ENCODE measurements around the gene ZNF805. TPM values are rescaled to one million over a fixed set of nuclear protein-coding genes. Genes with fewer than 3 reads are reported as not detected.

The ZNF805 gene
- total and polyA plus RNA-seq, 7 donors: under 0.01 to 21.6 (median 11.8) TPM

DNA sequence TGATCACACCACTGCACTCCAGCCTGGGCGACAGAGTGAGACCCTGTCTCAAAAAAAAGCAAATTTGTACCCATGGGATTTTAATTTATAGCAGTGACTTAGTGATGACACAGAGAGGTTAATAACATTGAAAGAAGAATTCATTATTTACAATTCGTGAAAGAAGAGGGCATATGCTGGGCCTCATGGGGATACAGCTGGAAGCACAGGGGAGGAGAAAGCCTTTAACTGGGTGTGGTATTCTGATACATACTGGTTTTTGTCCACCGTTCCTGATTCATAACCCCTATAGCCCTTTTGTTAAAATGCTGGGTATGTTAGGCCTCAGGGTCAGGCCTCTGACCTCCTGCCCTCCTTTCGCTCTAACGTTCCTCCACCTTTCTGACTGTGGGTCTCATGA, 38.3 kb upstream of the ZNF805 start:
- H3K4me1 ChIP-seq: peaks cover 0 to 8% (median 0%) of the 10 kb centered on the region in 4 donors
- no peak overlapping the region for H3K4me3 ChIP-seq
- H3K9me3 ChIP-seq: no peaks in the 10 kb centered on the region
- 91 to 96% methylated on average over 5 of the region's 5 CpGs for WGBS, 2 donors
- DNase-seq: no peak
- peaks cover 4 to 70% (median 26%) of the 10 kb centered on the region in 4 donors for H3K36me3 ChIP-seq
- intact Hi-C loops (cut with DNase I): no loop called here
- no peak for TF ChIP-seq CTCF (IDR thresholded peaks at IDR 0.05)
- TF ChIP-seq POLR2AphosphoS5 (IDR thresholded peaks at IDR 0.05): no peak
- no peak for TF ChIP-seq POLR2A (IDR thresholded peaks at IDR 0.05)
- TF ChIP-seq EP300 (IDR thresholded peaks at IDR 0.05): no peak
- H3K27ac ChIP-seq: no peak overlapping the region
- H3K27me3 ChIP-seq: no peaks in the 10 kb centered on the region

- 82 to 86% methylated on average over 4 of the region's 4 CpGs for WGBS, 2 donors
- no peaks in the 10 kb centered on the region for H3K27me3 ChIP-seq
- no peaks in the 10 kb centered on the region for H3K4me1 ChIP-seq
- peaks cover 34 to 84% (median 57%) of the 10 kb centered on the region in 4 donors for H3K36me3 ChIP-seq
- TF ChIP-seq POLR2A (IDR thresholded peaks at IDR 0.05) (no peak), EP300 (IDR thresholded peaks at IDR 0.05) (no peak), CTCF (IDR thresholded peaks at IDR 0.05) (no peak), POLR2AphosphoS5 (IDR thresholded peaks at IDR 0.05) (no peak)
- H3K9me3 ChIP-seq: peaks cover 0 to 4% (median 2%) of the 10 kb centered on the region in 4 donors
- H3K27ac ChIP-seq: no peak overlapping the region
- H3K4me3 ChIP-seq: no peak overlapping the region
- intact Hi-C loops (cut with DNase I): no loop called here
- no peak for DNase-seq
Measured at GRCh38 chr19:57210381-57210780, 30.1 kb upstream of the ZNF805 start.

DNA sequence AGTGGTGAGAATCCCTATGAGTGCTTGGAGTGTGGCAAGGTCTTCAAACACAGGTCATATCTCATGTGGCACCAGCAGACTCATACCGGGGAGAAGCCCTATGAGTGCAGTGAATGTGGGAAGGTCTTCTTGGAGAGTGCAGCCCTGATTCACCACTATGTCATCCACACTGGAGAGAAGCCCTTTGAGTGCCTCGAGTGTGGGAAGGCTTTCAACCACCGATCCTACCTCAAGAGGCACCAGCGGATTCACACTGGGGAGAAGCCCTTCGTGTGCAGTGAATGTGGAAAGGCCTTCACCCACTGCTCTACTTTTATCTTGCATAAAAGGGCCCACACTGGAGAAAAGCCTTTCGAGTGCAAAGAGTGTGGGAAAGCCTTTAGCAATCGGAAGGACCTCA, 28.3 kb upstream of the ZNF805 start:
- H3K36me3 ChIP-seq: peaks cover 30 to 82% (median 50%) of the 10 kb centered on the region in 4 donors
- intact Hi-C loops (cut with DNase I): no loop called here
- no peak overlapping the region for H3K4me3 ChIP-seq
- no peaks in the 10 kb centered on the region for H3K27me3 ChIP-seq
- no peak overlapping the region for H3K27ac ChIP-seq
- TF ChIP-seq POLR2AphosphoS5 (IDR thresholded peaks at IDR 0.05): no peak
- no peak for TF ChIP-seq POLR2A (IDR thresholded peaks at IDR 0.05)
- TF ChIP-seq CTCF (IDR thresholded peaks at IDR 0.05): no peak
- DNase-seq: no peak
- 95 to 97% methylated on average over 7 of the region's 7 CpGs for WGBS, 2 donors
- no peaks in the 10 kb centered on the region for H3K4me1 ChIP-seq
- H3K9me3 ChIP-seq: peaks cover 0 to 4% (median 2%) of the 10 kb centered on the region in 4 donors

GRCh38 chr19:57227502-57227901, 12.9 kb upstream of the ZNF805 start:
- H3K4me3 ChIP-seq: no peak overlapping the region
- H3K27me3 ChIP-seq: no peaks in the 10 kb centered on the region
- intact Hi-C loops (cut with DNase I): no loop called here
- H3K36me3 ChIP-seq: peaks cover 0 to 3% (median 0%) of the 10 kb centered on the region in 4 donors
- TF ChIP-seq CTCF (IDR thresholded peaks at IDR 0.05) (no peak), POLR2AphosphoS5 (IDR thresholded peaks at IDR 0.05) (no peak), POLR2A (IDR thresholded peaks at IDR 0.05) (no peak), EP300 (IDR thresholded peaks at IDR 0.05) (no peak)
- H3K27ac ChIP-seq: no peak overlapping the region
- H3K4me1 ChIP-seq: no peaks in the 10 kb centered on the region
- no peak for DNase-seq
- H3K9me3 ChIP-seq: no peaks in the 10 kb centered on the region
- WGBS, 2 donors: 80 to 88% methylated on average over 5 of the region's 5 CpGs

- Histone ChIP-seq H3K27ac (no peak overlapping the region), H3K27me3 (no peaks in the 10 kb centered on the region), H3K36me3 (no peaks in the 10 kb centered on the region), H3K4me3 (no peak overlapping the region), H3K4me1 (no peaks in the 10 kb centered on the region), H3K9me3 (no peaks in the 10 kb centered on the region)
- 74 to 86% methylated on average over 9 of the region's 9 CpGs for WGBS, 2 donors
- DNase-seq: no peak
- TF ChIP-seq POLR2AphosphoS5 (IDR thresholded peaks at IDR 0.05) (no peak), EP300 (IDR thresholded peaks at IDR 0.05) (no peak), POLR2A (IDR thresholded peaks at IDR 0.05) (no peak), CTCF (IDR thresholded peaks at IDR 0.05) (no peak)
- intact Hi-C loops (cut with DNase I): no loop called here
Measured at GRCh38 chr19:57231686-57232085, 8.7 kb upstream of the ZNF805 start.
